Fibroblast of villous mesenchyme (primary cell): ENCODE measurements around the gene NCAN. TPM values are rescaled to one million over a fixed set of nuclear protein-coding genes. Genes with fewer than 3 reads are reported as not detected.

Source experiments
- DNase-seq: peaks from one replicate; pipeline ENCODE4 v3.0.0-alpha.2; 2010; ENCODE audit warnings: low read depth
- H3K4me3 ChIP-seq: 2 replicates; pipeline ENCODE4 v1.5.1; 2011; ENCODE audit warnings: low read depth, mild to moderate bottlenecking, low read length
- CTCF ChIP-seq: IDR thresholded peaks from 2 replicates; pipeline ENCODE4 v1.5.1; 2012; ENCODE audit warnings: low read depth, mild to moderate bottlenecking, low read length; ENCODE audit not compliant: insufficient read depth
- total RNA-seq: library from RNA; depleted of rRNA; stranded (reverse); fragments of >200 nt; gene quantifications from 2 replicates; pipeline ENCODE4 v1.2.3, GENCODE V29; 2012

Gene NCAN
- total RNA-seq, 1 donor: not detected

- no peak for TF ChIP-seq CTCF
- peak overlapping the region; percentile 74 for H3K4me3 ChIP-seq
- no peak for DNase-seq
Measured at GRCh38 chr19:19201697-19202630, 9.8 kb upstream of the NCAN start.

GRCh38 chr19:19202707-19203011 lies 9.1 kb upstream of the NCAN start:
- DNase-seq: no peak
- no peak for TF ChIP-seq CTCF
- H3K4me3 ChIP-seq: peak overlapping the region; percentile 74

- no peak for TF ChIP-seq CTCF
- H3K4me3 ChIP-seq: peak within 1 kb of the TSS; percentile 74
- DNase-seq: peak; percentile 88
Measured at GRCh38 chr19:19203012-19203856, 8.5 kb upstream of the NCAN start, which contains the start of gene NR2C2AP. TSS of gene NR2C2AP (minus strand) at chr19:19203414. CDS start at chr19:19203060, 354 bp downstream.

- no peak for DNase-seq
- no peak for TF ChIP-seq CTCF
- no peak overlapping the region for H3K4me3 ChIP-seq
Measured at GRCh38 chr19:19204181-19204580, 7.6 kb upstream of the NCAN start.

GRCh38 chr19:19205416-19206410 lies 6.0 kb upstream of the NCAN start:
- no peak for DNase-seq

More at GRCh38 chr19:19205416-19206410, 6.0 kb upstream of the NCAN start:
- TF ChIP-seq CTCF: no peak
- no peak overlapping the region for H3K4me3 ChIP-seq
